ENCODE measurements around the gene DONSON. TPM values are rescaled to one million over a fixed set of nuclear protein-coding genes. Genes with fewer than 3 reads are reported as not detected.
A peak's percentile ranks its signal among the peaks of the same experiment; 100 is the strongest.

DONSON gene
- total and polyA plus RNA-seq, 9 of the 15 experiments (the other 6 are each of a cell fraction or from before 2014, with no cell fraction given) = 26.7 to 124 (median 62.6) TPM

DNA sequence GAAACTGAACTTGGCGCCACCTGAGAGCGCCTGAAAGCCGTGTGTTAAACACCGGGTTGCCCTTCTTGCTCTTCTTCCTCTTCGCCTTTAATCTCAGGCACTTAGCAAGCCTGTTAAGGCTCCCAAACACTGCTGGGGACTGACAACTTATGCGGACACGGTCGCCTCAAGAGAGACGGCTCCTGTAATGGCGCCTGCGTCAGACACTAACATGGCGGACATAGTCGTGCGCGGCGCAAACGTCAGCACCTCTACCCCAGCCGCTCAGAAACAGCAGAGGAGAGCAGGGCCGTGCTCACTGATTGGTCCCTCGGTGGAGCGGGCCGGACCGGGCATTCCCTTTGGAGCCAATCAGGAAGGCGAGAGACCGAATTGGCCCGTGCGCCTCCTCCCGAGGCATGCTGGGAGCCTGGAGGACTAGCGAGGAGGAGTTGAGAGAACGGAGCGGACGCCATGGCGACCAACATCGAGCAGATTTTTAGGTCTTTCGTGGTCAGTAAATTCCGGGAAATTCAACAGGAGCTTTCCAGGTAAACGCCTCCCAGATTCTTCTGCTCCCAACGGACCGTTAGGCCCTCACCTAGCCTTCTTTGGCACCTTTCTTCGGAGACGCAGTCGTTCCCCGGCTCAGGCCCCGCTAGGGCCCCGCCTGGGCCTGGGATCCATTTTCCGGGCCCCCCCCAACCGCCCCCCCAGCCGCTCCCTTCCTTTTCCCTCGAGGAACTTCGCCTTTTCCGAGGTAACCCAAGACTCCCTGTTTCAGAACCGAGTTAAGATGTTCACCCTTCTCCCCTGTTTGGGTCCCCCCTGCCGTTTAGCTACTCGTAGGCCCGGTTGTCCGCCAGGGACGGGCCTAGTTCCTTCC is 45.6 kb downstream of the DONSON start, which contains the start of gene SON (continued):
- TF ChIP-seq, protein P1, sequence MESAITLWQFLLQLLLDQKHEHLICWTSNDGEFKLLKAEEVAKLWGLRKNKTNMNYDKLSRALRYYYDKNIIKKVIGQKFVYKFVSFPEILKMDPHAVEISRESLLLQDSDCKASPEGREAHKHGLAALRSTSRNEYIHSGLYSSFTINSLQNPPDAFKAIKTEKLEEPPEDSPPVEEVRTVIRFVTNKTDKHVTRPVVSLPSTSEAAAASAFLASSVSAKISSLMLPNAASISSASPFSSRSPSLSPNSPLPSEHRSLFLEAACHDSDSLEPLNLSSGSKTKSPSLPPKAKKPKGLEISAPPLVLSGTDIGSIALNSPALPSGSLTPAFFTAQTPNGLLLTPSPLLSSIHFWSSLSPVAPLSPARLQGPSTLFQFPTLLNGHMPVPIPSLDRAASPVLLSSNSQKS (CRISPR knock-in tag; IDR thresholded peaks at IDR 0.05) = no peak
- TF ChIP-seq, protein P2, sequence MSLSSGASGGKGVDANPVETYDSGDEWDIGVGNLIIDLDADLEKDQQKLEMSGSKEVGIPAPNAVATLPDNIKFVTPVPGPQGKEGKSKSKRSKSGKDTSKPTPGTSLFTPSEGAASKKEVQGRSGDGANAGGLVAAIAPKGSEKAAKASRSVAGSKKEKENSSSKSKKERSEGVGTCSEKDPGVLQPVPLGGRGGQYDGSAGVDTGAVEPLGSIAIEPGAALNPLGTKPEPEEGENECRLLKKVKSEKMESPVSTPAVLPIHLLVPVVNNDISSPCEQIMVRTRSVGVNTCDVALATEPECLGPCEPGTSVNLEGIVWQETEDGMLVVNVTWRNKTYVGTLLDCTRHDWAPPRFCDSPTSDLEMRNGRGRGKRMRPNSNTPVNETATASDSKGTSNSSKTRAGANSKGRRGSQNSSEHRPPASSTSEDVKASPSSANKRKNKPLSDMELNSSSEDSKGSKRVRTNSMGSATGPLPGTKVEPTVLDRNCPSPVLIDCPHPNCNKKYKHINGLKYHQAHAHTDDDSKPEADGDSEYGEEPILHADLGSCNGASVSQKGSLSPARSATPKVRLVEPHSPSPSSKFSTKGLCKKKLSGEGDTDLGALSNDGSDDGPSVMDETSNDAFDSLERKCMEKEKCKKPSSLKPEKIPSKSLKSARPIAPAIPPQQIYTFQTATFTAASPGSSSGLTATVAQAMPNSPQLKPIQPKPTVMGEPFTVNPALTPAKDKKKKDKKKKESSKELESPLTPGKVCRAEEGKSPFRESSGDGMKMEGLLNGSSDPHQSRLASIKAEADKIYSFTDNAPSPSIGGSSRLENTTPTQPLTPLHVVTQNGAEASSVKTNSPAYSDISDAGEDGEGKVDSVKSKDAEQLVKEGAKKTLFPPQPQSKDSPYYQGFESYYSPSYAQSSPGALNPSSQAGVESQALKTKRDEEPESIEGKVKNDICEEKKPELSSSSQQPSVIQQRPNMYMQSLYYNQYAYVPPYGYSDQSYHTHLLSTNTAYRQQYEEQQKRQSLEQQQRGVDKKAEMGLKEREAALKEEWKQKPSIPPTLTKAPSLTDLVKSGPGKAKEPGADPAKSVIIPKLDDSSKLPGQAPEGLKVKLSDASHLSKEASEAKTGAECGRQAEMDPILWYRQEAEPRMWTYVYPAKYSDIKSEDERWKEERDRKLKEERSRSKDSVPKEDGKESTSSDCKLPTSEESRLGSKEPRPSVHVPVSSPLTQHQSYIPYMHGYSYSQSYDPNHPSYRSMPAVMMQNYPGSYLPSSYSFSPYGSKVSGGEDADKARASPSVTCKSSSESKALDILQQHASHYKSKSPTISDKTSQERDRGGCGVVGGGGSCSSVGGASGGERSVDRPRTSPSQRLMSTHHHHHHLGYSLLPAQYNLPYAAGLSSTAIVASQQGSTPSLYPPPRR (CRISPR knock-in tag; IDR thresholded peaks at IDR 0.05; ENCODE audit: borderline replicate concordance) = no peak
- TF ChIP-seq ZNF12 (CRISPR knock-in tag; IDR thresholded peaks at IDR 0.05) = no peak
- TF ChIP-seq RBBP5 (IDR thresholded peaks at IDR 0.05; ENCODE audit: borderline replicate concordance, insufficient read depth, low read length, poor library complexity, severe bottlenecking) = peak; percentile 87
- peak; percentile 97 for TF ChIP-seq NFYB (IDR thresholded peaks at IDR 0.05; ENCODE audit: extremely low read depth, insufficient read length)
- TF ChIP-seq ZBTB1 (CRISPR knock-in tag; IDR thresholded peaks at IDR 0.05; ENCODE audit: borderline replicate concordance, low read depth) = no peak
- TF ChIP-seq NCOA1 (IDR thresholded peaks at IDR 0.05; ENCODE audit: low read depth) = peak; percentile 23; the same call in 1 of the 2 replicates
- TF ChIP-seq, protein P3, sequence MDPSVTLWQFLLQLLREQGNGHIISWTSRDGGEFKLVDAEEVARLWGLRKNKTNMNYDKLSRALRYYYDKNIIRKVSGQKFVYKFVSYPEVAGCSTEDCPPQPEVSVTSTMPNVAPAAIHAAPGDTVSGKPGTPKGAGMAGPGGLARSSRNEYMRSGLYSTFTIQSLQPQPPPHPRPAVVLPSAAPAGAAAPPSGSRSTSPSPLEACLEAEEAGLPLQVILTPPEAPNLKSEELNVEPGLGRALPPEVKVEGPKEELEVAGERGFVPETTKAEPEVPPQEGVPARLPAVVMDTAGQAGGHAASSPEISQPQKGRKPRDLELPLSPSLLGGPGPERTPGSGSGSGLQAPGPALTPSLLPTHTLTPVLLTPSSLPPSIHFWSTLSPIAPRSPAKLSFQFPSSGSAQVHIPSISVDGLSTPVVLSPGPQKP (CRISPR knock-in tag; IDR thresholded peaks at IDR 0.05) = no peak
- no peak for TF ChIP-seq HDAC3 (IDR thresholded peaks at IDR 0.05; ENCODE audit: borderline replicate concordance, partially characterized antibody)
- peak; percentile 98 for TF ChIP-seq ZC3H11A (IDR thresholded peaks at IDR 0.05; ENCODE audit: low read depth, low read length)
- TF ChIP-seq ZNF507 (tag; conservative IDR thresholded peaks at IDR 0.05) = no peak
- TF ChIP-seq NFE2 (IDR thresholded peaks at IDR 0.05; ENCODE audit: low read depth) = 0 out of 2 replicates have a peak, but pooled peaks have one; percentile 15
- TF ChIP-seq, protein P4, sequence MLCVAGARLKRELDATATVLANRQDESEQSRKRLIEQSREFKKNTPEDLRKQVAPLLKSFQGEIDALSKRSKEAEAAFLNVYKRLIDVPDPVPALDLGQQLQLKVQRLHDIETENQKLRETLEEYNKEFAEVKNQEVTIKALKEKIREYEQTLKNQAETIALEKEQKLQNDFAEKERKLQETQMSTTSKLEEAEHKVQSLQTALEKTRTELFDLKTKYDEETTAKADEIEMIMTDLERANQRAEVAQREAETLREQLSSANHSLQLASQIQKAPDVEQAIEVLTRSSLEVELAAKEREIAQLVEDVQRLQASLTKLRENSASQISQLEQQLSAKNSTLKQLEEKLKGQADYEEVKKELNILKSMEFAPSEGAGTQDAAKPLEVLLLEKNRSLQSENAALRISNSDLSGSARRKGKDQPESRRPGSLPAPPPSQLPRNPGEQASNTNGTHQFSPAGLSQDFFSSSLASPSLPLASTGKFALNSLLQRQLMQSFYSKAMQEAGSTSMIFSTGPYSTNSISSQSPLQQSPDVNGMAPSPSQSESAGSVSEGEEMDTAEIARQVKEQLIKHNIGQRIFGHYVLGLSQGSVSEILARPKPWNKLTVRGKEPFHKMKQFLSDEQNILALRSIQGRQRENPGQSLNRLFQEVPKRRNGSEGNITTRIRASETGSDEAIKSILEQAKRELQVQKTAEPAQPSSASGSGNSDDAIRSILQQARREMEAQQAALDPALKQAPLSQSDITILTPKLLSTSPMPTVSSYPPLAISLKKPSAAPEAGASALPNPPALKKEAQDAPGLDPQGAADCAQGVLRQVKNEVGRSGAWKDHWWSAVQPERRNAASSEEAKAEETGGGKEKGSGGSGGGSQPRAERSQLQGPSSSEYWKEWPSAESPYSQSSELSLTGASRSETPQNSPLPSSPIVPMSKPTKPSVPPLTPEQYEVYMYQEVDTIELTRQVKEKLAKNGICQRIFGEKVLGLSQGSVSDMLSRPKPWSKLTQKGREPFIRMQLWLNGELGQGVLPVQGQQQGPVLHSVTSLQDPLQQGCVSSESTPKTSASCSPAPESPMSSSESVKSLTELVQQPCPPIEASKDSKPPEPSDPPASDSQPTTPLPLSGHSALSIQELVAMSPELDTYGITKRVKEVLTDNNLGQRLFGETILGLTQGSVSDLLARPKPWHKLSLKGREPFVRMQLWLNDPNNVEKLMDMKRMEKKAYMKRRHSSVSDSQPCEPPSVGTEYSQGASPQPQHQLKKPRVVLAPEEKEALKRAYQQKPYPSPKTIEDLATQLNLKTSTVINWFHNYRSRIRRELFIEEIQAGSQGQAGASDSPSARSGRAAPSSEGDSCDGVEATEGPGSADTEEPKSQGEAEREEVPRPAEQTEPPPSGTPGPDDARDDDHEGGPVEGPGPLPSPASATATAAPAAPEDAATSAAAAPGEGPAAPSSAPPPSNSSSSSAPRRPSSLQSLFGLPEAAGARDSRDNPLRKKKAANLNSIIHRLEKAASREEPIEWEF (CRISPR knock-in tag; IDR thresholded peaks at IDR 0.05) = no peak
- TF ChIP-seq ZNF41 (CRISPR knock-in tag; conservative IDR thresholded peaks at IDR 0.05) = no peak
